Measurements from ENCODE around the gene IL6.

DNA sequence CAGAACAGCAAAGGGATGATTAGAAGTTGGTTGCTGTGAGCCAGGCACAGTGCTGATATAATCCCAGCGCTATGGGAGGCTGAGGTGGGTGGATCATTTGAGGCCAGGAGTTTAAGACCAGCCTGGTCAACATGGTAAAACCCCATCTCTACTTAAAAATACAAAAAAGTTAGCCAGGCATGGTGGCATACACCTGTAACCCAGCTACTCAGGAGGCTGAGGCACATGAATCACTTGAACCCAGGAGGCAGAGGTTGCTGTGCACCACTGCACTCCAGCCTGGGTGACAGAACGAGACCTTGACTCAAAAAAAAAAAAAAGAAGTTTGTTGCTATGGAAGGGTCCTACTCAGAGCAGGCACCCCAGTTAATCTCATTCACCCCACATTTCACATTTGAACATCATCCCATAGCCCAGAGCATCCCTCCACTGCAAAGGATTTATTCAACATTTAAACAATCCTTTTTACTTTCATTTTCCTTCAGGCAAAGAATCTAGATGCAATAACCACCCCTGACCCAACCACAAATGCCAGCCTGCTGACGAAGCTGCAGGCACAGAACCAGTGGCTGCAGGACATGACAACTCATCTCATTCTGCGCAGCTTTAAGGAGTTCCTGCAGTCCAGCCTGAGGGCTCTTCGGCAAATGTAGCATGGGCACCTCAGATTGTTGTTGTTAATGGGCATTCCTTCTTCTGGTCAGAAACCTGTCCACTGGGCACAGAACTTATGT, 4.1 kb downstream of the IL6 start:
- TF ChIP-seq POLR2AphosphoS5 (IDR thresholded peaks at IDR 0.05; ENCODE audit: low read depth, low read length) (no peak), TAF1 (IDR thresholded peaks at IDR 0.05; ENCODE audit: low read depth, low read length) (no peak), POLR2A (IDR thresholded peaks at IDR 0.05; ENCODE audit: low read depth, low read length) (no peak), SPI1 (IDR thresholded peaks at IDR 0.05; ENCODE audit: low read depth, low read length) (no peak)
